ENCODE measurements around the gene PFKM.

GRCh38 chr12:48131517-48131916, 12.4 kb downstream of the PFKM start:
- TF ChIP-seq CTCF (IDR thresholded peaks at IDR 0.05; ENCODE audit: insufficient read depth, low read depth, low read length) (no peak), EZH2 (IDR thresholded peaks at IDR 0.05; ENCODE audit: insufficient read depth, low read length) (no peak)

Measured in astrocyte (in vitro differentiated cells and primary cell).